ENCODE data around the gene THRA. TPM values are rescaled to one million over a fixed set of nuclear protein-coding genes. Genes with fewer than 3 reads are reported as not detected.
A peak's percentile ranks its signal among the peaks of the same experiment; 100 is the strongest.

Gene THRA
- total and polyA plus RNA-seq, 2 donors (not counting 3 experiments of a cell fraction or from before 2014, with no cell fraction given): 17.4 to 29.6 TPM

GRCh38 chr17:40024901-40025300 lies 37.9 kb upstream of the THRA start:
- POLR2A ChIA-PET: no interaction called here
- intact Hi-C loops (cut with micrococcal nuclease) (no loop called here), dilution Hi-C loops (cut with MboI; ENCODE audit: extremely low pct_ligation_motif_present, low sequenced_read_pairs) (no loop called here)
- TF ChIP-seq EZH2 (IDR thresholded peaks at IDR 0.05; ENCODE audit: borderline replicate concordance, low read depth, low read length, severe bottlenecking) (no peak), FOS (IDR thresholded peaks at IDR 0.05; ENCODE audit: borderline replicate concordance, insufficient read depth, low read length) (no peak), MYC (IDR thresholded peaks at IDR 0.05; ENCODE audit: low read depth, low read length) (no peak), JUN (IDR thresholded peaks at IDR 0.05; ENCODE audit: borderline replicate concordance, insufficient read depth, insufficient read length, low read depth) (no peak), GATA2 (IDR thresholded peaks at IDR 0.05; ENCODE audit: insufficient read depth, insufficient read length, low read depth, low read length) (no peak), POLR2AphosphoS5 (IDR thresholded peaks at IDR 0.05; ENCODE audit: insufficient read depth, low read depth, low read length) (no peak), POLR2A (IDR thresholded peaks at IDR 0.05; ENCODE audit: low read depth, low read length) (no peak), CTCF (IDR thresholded peaks at IDR 0.05; ENCODE audit: extremely low read depth in 1 of 2, insufficient read depth in 1 of 2, low read depth in 1 of 2, low read length in 2 of 2) (no peak), MAX (IDR thresholded peaks at IDR 0.05; ENCODE audit: insufficient read depth, insufficient read length) (no peak)
- peak overlapping the region; percentile 99 for H3K27ac ChIP-seq (ENCODE audit: insufficient read depth, low read depth, low read length)
- H3K9ac ChIP-seq (replicated peaks; ENCODE audit: extremely low read depth, insufficient read depth, low read length): no peak overlapping the region
- H3K9me1 ChIP-seq (replicated peaks; ENCODE audit: control insufficient read depth, extremely low read depth, insufficient read depth, low read length): no peaks in the 10 kb centered on the region
- H4K20me1 ChIP-seq (replicated peaks; ENCODE audit: control insufficient read depth, extremely low read depth, insufficient read depth, low read length): no peaks in the 10 kb centered on the region
- no peak overlapping the region for H3K4me3 ChIP-seq (replicated peaks in 1 of 3; ENCODE audit: insufficient read depth in 1 of 3, low read depth in 1 of 3, low read length in 3 of 3)
- no peak for DNase-seq (ENCODE audit: low read depth, low spot score)
- CTCF ChIA-PET: interaction anchor here (0.9 to 5.5 kb wide), 2 partner anchors 11 to 143 kb away, joined by 3 to 246 read pairs; partner anchors contain the start of gene CSF3
- H2AFZ ChIP-seq (ENCODE audit: low read depth, low read length): no peak overlapping the region
- BruUV-seq (replicated peaks): no TSS peak
- no peaks in the 10 kb centered on the region for H3K27me3 ChIP-seq (ENCODE audit: control insufficient read depth in 2 of 2, insufficient read depth in 2 of 2, low read length in 2 of 2)
- no peak overlapping the region for H3K4me2 ChIP-seq (ENCODE audit: insufficient read depth, low read length)
- H3K36me3 ChIP-seq (ENCODE audit: control insufficient read depth in 2 of 2, extremely low read depth in 1 of 2, insufficient read depth in 2 of 2, low read length in 2 of 2): peaks cover 3 to 31% of the 10 kb centered on the region in 2 experiments
- FAIRE-seq: no peak
- H3K9me3 ChIP-seq (replicated peaks; ENCODE audit: control insufficient read depth, insufficient read depth, low read length): no peaks in the 10 kb centered on the region
- peaks cover 3% of the 10 kb centered on the region for H3K79me2 ChIP-seq (ENCODE audit: control insufficient read depth, insufficient read depth, low read length)
- peaks cover 68% of the 10 kb centered on the region for H3K4me1 ChIP-seq (ENCODE audit: control insufficient read depth, extremely low read depth, insufficient read depth, low read length)

Measured in endothelial cell of umbilical vein (primary cell).